Small intestine (tissue), 7 donors: Measurements from ENCODE around the gene BPGM. TPM values are rescaled to one million over a fixed set of nuclear protein-coding genes. Genes with fewer than 3 reads are reported as not detected.

Experiments used
- DNase-seq, 2 donors: peaks; one replicate each; pipeline versions ENCODE4 v3.0.0 to v3.0.0-alpha.2; 2013
- FAIRE-seq: peaks from 2 replicates; lab custom pipeline; 2012; peaks lifted over from hg19 to GRCh38; lab: Jason Lieb, UNC
- H3K27ac ChIP-seq, 3 donors: one replicate each; pipeline ENCODE4 v1.5.1; 2013; ENCODE audit warnings: low read length in 2 of 3, mild to moderate bottlenecking in 2 of 3, control low read depth in 1 of 3, inconsistent platforms in 1 of 3, low read depth in 1 of 3, moderate library complexity in 1 of 3
- H3K27me3 ChIP-seq, 3 donors: one replicate each; pipeline ENCODE4 v1.6.1; 2013; ENCODE audit warnings: low read length in 3 of 3, inconsistent platforms in 1 of 3; ENCODE audit not compliant: control insufficient read depth in 3 of 3, insufficient read depth in 3 of 3
- H3K36me3 ChIP-seq, 3 donors: one replicate each; pipeline ENCODE4 v1.6.1; 2013; ENCODE audit warnings: low read length in 3 of 3, inconsistent platforms in 1 of 3, low read depth in 1 of 3, mild to moderate bottlenecking in 1 of 3, moderate library complexity in 1 of 3; ENCODE audit not compliant: control insufficient read depth in 3 of 3, insufficient read depth in 2 of 3
- H3K4me1 ChIP-seq, 3 donors: one replicate each; pipeline ENCODE4 v1.6.1; 2013; ENCODE audit warnings: low read length in 2 of 3, inconsistent platforms in 1 of 3, low read depth in 1 of 3, mild to moderate bottlenecking in 1 of 3, moderate library complexity in 1 of 3; ENCODE audit not compliant: control insufficient read depth in 3 of 3, insufficient read depth in 2 of 3
- H3K4me3 ChIP-seq, 3 donors: one replicate each; pipeline ENCODE4 v1.5.1; 2013; ENCODE audit warnings: low read length in 3 of 3, control low read depth in 1 of 3, inconsistent platforms in 1 of 3, low read depth in 1 of 3, mild to moderate bottlenecking in 1 of 3, moderate library complexity in 1 of 3
- H3K9me3 ChIP-seq, 2 donors: one replicate each; pipeline ENCODE4 v1.6.1; 2013; ENCODE audit warnings: low read depth in 1 of 2, low read length in 1 of 2; ENCODE audit not compliant: control insufficient read depth in 2 of 2, insufficient read depth in 1 of 2
- WGBS, 3 donors: extraction: QIAGEN DNeasy Blood & Tissue Kit; methylation state at CpG; one replicate each; pipeline ENCODE4 v1.1.7; 2013; 5-methylcytosine and 5-hydroxymethylcytosine counted together
- polyA plus RNA-seq, 4 donors: library from polyadenylated mRNA; stranded (reverse) in 3 of 4; unstranded in 1 of 4; fragments of 200-250 nt in 3 of 4; fragments of 120-200 nt in 1 of 4; gene quantifications; one replicate each; pipeline versions ENCODE4 v1.2.1 to v1.2.3, GENCODE V29; 2013
- donor health status: healthy with polysubstance abuse.
- donor health status: control.
- donor health status: control.
- donor health status: Bipolar disorder and iron deficiency.
- donor health status: healthy.

Gene BPGM
- polyA plus RNA-seq, 4 donors: 9.9 to 15.4 (median 12.0) TPM

DNA sequence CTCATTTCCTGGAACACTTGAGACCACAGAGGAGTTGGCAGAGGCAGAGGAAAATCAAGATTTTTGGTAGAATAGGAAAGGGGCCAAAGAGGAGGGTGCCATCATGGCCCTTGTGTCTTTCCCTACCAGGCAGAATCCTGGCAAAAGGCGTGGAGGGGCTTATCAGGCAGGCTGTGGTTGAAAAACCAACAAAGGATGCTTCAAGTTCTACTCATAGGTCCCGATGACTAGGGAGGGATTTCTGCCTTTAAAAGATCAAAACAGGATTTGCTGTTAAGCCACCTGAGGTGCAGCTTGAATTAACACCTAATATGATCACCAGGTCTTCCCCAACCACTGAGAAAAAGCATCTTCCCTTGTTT is 45.7 kb downstream of the BPGM start:
- Histone ChIP-seq H3K27ac (no peak overlapping the region), H3K4me1 (peaks cover 0 to 3% (median 0%) of the 10 kb centered on the region in 3 donors), H3K36me3 (no peaks in the 10 kb centered on the region), H3K27me3 (no peaks in the 10 kb centered on the region), H3K4me3 (no peak overlapping the region), H3K9me3 (no peaks in the 10 kb centered on the region)
- 30 to 55% (median 44%) methylated on average over 2 of the region's 2 CpGs for WGBS, 3 donors
- FAIRE-seq: no peak
- DNase-seq: no peak

GRCh38 chr7:134693256-134693655 is 46.6 kb downstream of the BPGM start:
- peaks cover 0 to 3% (median 0%) of the 10 kb centered on the region in 3 donors for H3K4me1 ChIP-seq
- H3K27ac ChIP-seq: no peak overlapping the region
- H3K36me3 ChIP-seq: no peaks in the 10 kb centered on the region
- 86 to 91% (median 87%) methylated on average over 4 of the region's 4 CpGs for WGBS, 3 donors
- no peak for FAIRE-seq
- no peak overlapping the region for H3K4me3 ChIP-seq
- no peaks in the 10 kb centered on the region for H3K9me3 ChIP-seq
- no peaks in the 10 kb centered on the region for H3K27me3 ChIP-seq
- no peak for DNase-seq

DNA sequence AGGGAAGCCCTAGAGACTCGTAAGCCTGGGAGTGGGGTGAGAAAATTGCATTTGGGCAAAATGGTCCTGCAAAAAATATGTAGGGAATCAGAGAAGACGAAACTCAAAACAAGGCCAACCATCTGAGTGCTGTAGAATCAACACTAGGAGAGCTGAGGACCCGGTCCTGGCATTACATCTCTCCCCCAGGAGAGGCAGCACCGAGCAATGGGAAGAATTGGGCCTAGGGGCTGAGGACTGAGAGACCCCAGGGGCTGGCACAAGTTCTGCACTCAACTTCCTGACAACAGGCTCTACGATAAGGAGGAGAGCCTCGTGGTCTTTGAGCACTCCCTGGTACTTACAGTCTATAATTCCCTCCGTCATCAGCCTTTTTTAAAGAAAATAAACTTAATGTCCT is 47.6 kb downstream of the BPGM start:
- 54 to 67% (median 62%) methylated on average over 7 of the region's 7 CpGs for WGBS, 3 donors
- no peak for FAIRE-seq

GRCh38 chr7:134694767-134695166 is 48.1 kb downstream of the BPGM start:
- no peak for FAIRE-seq
- 83 to 94% (median 92%) methylated on average over 2 of the region's 2 CpGs for WGBS, 3 donors
- H3K27me3 ChIP-seq: no peaks in the 10 kb centered on the region

More for the DNA sequence above, 47.6 kb downstream of the BPGM start:
- Histone ChIP-seq H3K4me3 (no peak overlapping the region), H3K4me1 (peaks cover 0 to 3% (median 0%) of the 10 kb centered on the region in 3 donors), H3K36me3 (no peaks in the 10 kb centered on the region), H3K27ac (no peak overlapping the region), H3K27me3 (no peaks in the 10 kb centered on the region), H3K9me3 (no peaks in the 10 kb centered on the region)
- no peak for DNase-seq

DNA sequence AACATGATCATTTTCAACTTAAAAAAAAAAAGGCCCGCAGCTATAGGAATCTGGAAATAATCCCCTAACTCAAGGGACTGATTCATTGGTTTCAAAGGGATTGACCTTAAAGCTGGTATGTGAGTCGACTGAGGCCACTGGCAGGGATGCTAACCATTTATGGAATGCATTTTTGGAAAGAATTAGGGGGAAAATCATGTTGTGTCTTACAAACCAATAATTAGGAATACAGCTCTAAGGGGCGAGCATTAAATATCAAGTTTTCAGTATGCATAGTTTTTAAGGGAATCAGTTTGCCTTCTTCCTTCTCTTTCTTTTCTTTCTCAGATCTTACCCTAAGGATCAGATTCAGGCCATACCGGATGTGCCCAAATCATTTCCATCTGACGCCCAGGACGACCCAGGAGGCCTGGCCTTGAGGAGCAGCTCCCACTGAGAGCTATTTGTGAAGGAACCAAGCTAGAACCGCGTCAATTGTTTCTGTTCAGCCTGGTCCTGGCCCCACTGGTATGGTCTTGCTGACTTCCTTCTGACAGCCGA is 48.7 kb downstream of the BPGM start:
- H3K27ac ChIP-seq: no peak overlapping the region
- H3K36me3 ChIP-seq: no peaks in the 10 kb centered on the region
- no peaks in the 10 kb centered on the region for H3K27me3 ChIP-seq
- DNase-seq: no peak
- WGBS, 3 donors: 70 to 83% (median 76%) methylated on average over 9 of the region's 9 CpGs
- peaks cover 0 to 2% (median 0%) of the 10 kb centered on the region in 3 donors for H3K4me1 ChIP-seq
- no peak overlapping the region for H3K4me3 ChIP-seq
- no peak for FAIRE-seq
- no peaks in the 10 kb centered on the region for H3K9me3 ChIP-seq

More at GRCh38 chr7:134694767-134695166, 48.1 kb downstream of the BPGM start:
- no peak overlapping the region for H3K4me3 ChIP-seq
- DNase-seq: no peak
- H3K4me1 ChIP-seq: peaks cover 0 to 3% (median 0%) of the 10 kb centered on the region in 3 donors
- H3K9me3 ChIP-seq: no peaks in the 10 kb centered on the region
- H3K36me3 ChIP-seq: no peaks in the 10 kb centered on the region
- no peak overlapping the region for H3K27ac ChIP-seq

DNA sequence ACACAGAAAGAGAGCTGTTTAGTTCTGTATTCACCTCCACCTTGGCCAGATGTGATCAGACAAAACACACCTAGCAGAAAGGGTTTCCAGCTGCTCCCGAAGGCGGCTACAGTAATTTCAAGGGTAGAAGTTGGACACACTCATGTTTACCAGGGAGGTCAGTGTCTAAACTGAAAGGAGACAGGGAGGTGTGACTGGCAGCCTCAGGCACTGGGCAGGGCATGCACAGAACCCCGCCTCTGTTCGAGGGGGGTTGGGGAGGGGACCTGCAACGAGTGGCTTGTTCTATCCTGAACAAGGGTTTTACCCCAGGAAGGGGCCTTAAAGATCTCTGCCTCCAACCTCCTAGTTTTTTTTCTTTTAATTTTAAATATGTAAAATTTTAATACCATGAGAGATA is 49.6 kb downstream of the BPGM start:
- FAIRE-seq (no peak), DNase-seq (no peak)
- Histone ChIP-seq H3K4me3 (no peak overlapping the region), H3K4me1 (no peaks in the 10 kb centered on the region), H3K9me3 (no peaks in the 10 kb centered on the region), H3K27ac (no peak overlapping the region), H3K27me3 (no peaks in the 10 kb centered on the region), H3K36me3 (no peaks in the 10 kb centered on the region)
- WGBS, 3 donors: 37 to 76% (median 64%) methylated on average over 5 of the region's 5 CpGs

DNA sequence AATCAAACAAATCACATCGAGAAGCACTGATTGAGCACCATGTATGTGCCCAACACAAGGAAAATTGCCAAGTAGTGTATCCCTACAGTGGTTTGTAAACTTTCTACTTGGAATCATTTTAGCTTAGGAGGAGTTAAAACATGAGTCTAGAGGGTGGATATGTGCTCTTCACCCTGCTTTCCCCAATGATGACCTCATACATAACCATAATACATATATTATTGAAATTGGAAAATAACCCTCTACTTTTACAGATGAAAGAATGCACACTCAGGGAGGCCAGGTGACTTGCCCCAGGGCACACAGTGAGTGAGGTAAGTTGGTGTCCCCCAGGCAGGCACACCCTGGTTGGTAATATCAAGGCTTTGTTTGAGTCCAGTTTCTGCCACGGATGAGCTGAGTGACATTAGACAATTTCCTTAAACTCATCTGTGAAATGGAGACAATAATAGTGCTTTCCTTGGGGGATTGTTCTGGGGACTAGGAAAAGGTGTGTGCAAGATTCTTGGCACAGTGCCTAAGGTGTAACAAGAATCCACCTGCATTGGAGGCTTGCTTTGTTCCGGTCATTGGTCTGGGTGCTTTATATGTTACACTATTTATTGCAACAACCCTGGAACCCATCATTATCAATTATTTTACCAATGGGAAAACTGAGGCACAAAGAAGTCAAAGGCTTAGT is 50.7 kb downstream of the BPGM start:
- H3K4me1 ChIP-seq: no peaks in the 10 kb centered on the region
- FAIRE-seq (no peak), DNase-seq (no peak)
- no peak overlapping the region for H3K27ac ChIP-seq
- no peak overlapping the region for H3K4me3 ChIP-seq
- no peaks in the 10 kb centered on the region for H3K9me3 ChIP-seq
- peaks cover 0 to under 1% (median 0%) of the 10 kb centered on the region in 3 donors for H3K27me3 ChIP-seq
- no peaks in the 10 kb centered on the region for H3K36me3 ChIP-seq
- 81 to 94% (median 89%) methylated on average over 3 of the region's 3 CpGs for WGBS, 3 donors

GRCh38 chr7:134698481-134698880 is 51.8 kb downstream of the BPGM start:
- DNase-seq (no peak), FAIRE-seq (no peak)
- Histone ChIP-seq H3K27me3 (peaks cover 0 to 5% (median 0%) of the 10 kb centered on the region in 3 donors), H3K4me1 (no peaks in the 10 kb centered on the region), H3K4me3 (no peak overlapping the region), H3K27ac (no peak overlapping the region), H3K36me3 (no peaks in the 10 kb centered on the region), H3K9me3 (no peaks in the 10 kb centered on the region)
- 90 to 100% (median 100%) methylated on average over 1 of the region's 1 CpG for WGBS, 3 donors
